Common myeloid progenitor, CD34-positive (primary cell): ENCODE measurements around the gene HIP1.
"Not testable (repeated sequence)": the region's sequence is repeated elsewhere in the genome, so short reads cannot be mapped to it uniquely, and the experiment has no call there.

Experiments
- CTCF ChIA-PET: fragments of 350-600 bp; sonication (Branson Sonifier 250); formaldehyde crosslinking; loops from one replicate; lab custom pipeline; 2021; ENCODE audit warnings: antibody characterized with exemption; lab: Charles Lee
- POLR2A ChIA-PET: fragments of 350-600 bp; sonication (Branson Sonifier 250); formaldehyde crosslinking; loops from one replicate; lab custom pipeline; 2021; ENCODE audit warnings: antibody characterized with exemption; lab: Charles Lee
- DNase-seq, 3 donors: peaks; one replicate each; pipeline versions ENCODE4 v3.0.0 to v3.0.0-alpha.2; 2013
- H3K27ac ChIP-seq, 2 experiments: 1 replicate in 1 of 2; 2 replicates in 1 of 2; pipeline ENCODE4 v1.7.0; 2013; ENCODE audit warnings: inconsistent platforms in 2 of 2, low read length in 2 of 2, mild to moderate bottlenecking in 2 of 2, low read depth in 1 of 2, moderate library complexity in 1 of 2; ENCODE audit not compliant: severe bottlenecking in 2 of 2, insufficient read depth in 1 of 2, poor library complexity in 1 of 2
- H3K27me3 ChIP-seq, 5 experiments: replicated peaks in 2 of 5; 1 replicate in 3 of 5; 2 replicates in 2 of 5; pipeline versions ENCODE4 v1.6.1 to v1.7.0; 2013; ENCODE audit warnings: low read length in 4 of 5, mild to moderate bottlenecking in 2 of 5, moderate library complexity in 2 of 5, inconsistent platforms in 1 of 5; ENCODE audit not compliant: insufficient read depth in 5 of 5, control insufficient read depth in 4 of 5
- H3K36me3 ChIP-seq, 4 experiments: 1 replicate in 2 of 4; 2 replicates in 2 of 4; pipeline versions ENCODE4 v1.6.1 to v1.7.0; 2013; ENCODE audit warnings: low read length in 3 of 4, control low read depth in 1 of 4, mild to moderate bottlenecking in 1 of 4; ENCODE audit not compliant: control insufficient read depth in 4 of 4, insufficient read depth in 4 of 4
- H3K4me1 ChIP-seq, 4 experiments: 1 replicate in 3 of 4; 2 replicates in 1 of 4; pipeline versions ENCODE4 v1.6.1 to v1.7.1; 2013; ENCODE audit warnings: low read length in 3 of 4, mild to moderate bottlenecking in 3 of 4, control low read depth in 1 of 4, inconsistent platforms in 1 of 4, moderate library complexity in 1 of 4; ENCODE audit not compliant: control insufficient read depth in 4 of 4, insufficient read depth in 4 of 4; ENCODE audit errors: control extremely low read depth in 1 of 4
- H3K4me3 ChIP-seq, 7 experiments: 1 replicate in 4 of 7; 2 replicates in 3 of 7; pipeline versions ENCODE4 v1.5.1 to v1.7.0; 2013; ENCODE audit warnings: mild to moderate bottlenecking in 7 of 7, low read length in 6 of 7, moderate library complexity in 6 of 7, inconsistent platforms in 2 of 7, low read depth in 2 of 7, control low read depth in 1 of 7; ENCODE audit not compliant: insufficient read depth in 4 of 7, control insufficient read depth in 1 of 7; ENCODE audit errors: extremely low read depth in 1 of 7
- H3K9me3 ChIP-seq, 5 experiments: 1 replicate in 4 of 5; 2 replicates in 1 of 5; pipeline versions ENCODE4 v1.6.1 to v1.7.1; 2013; ENCODE audit warnings: low read length in 4 of 5, mild to moderate bottlenecking in 2 of 5, inconsistent platforms in 1 of 5, low read depth in 1 of 5, moderate library complexity in 1 of 5; ENCODE audit not compliant: control insufficient read depth in 4 of 5, insufficient read depth in 2 of 5; ENCODE audit errors: control extremely low read depth in 1 of 5
- WGBS: methylation state at CpG from one replicate; pipeline ENCODE4 v1.1.5; 2013; ENCODE audit not compliant: insufficient coverage; 5-methylcytosine and 5-hydroxymethylcytosine counted together

HIP1 gene

DNA sequence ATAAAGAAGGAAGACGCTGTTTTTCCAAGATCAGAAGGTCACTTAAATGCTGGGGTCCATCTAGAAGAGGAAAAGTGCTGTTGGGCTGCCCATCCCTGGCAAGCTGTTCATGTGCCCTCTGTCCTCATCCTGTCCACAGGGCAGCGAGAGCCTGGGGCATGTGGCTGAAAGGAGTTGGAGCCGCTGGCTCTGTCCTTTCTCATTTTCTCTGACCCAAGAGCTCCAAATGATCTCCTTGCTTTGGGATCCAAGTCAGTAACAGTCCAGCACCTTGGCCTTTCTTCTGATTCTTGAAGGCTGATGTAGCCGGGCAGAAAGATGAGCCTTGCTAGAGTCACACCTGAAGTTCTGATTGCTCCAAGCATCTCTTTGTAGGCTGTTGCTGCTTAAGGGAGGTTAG, 202.2 kb downstream of the HIP1 start:
- CTCF ChIA-PET = no interaction called here
- Histone ChIP-seq H3K27ac (no peak overlapping the region), H3K4me3 (no peak overlapping the region), H3K27me3 (no peaks in the 10 kb centered on the region), H3K4me1 (peaks cover 5 to 10% (median 8%) of the 10 kb centered on the region in 4 experiments), H3K36me3 (peaks cover 10 to 40% (median 32%) of the 10 kb centered on the region in 4 experiments), H3K9me3 (no peaks in the 10 kb centered on the region)
- POLR2A ChIA-PET = no interaction called here
- WGBS = 95% methylated on average over 4 of the region's 4 CpGs
- no peak for DNase-seq

DNA sequence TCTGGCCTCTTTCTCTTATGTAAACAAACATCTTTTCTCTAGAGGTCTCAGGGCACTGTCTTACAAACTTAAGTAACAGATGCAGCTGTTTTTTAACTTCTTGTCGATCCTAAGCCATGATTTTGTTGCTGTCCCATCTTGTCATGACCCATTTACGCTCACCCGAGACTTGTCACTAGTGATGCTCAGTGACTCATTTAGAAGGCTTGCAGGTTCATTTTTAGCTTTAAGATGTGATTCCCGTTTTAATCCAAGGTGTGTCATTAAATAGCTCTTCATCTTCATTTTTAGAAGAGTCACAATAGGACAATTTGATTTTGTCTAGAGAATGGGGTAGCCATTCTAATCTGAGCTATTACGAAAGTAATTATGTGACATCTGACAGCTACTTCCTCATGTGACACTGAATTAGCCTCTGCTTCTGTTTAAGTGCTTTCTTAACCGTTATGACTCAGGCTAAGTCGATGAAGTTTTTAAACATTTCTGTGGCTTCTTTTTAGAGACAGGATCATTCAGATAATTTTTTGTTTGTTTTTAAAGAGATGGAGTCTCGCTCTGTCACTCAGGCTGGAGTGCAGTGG, 203.9 kb downstream of the HIP1 start:
- 59% methylated on average over 5 of the region's 8 CpGs for WGBS
- peak; percentile 44 to 88 (median 82) for DNase-seq
- CTCF ChIA-PET = interaction anchor here (0.6 to 1.3 kb wide), 5 partner anchors 10 to 218 kb away, joined by 3 to 5 read pairs (median 3); no protein-coding TSS in a partner anchor

DNA sequence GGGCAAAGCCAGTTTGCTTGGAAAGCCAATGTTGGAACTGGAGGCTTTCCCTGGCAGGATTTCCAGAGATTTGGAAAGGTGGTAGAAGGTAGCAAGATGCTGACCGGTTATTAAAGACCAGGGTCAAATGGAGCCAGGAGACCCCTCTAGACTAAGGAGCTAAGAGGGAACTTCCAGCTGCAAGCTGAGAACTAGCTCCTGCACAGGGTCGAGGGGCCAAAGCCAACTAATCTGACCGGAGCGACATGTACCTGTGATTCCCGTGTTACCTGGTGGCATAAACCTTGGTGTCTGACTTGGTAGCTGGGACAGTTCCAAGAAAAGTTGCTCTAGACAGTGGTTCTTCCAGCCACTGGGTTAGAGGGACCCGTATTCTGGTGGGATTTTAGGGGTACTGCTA, 204.8 kb downstream of the HIP1 start:
- DNase-seq = no peak
- H3K4me3 ChIP-seq = no peak overlapping the region
- POLR2A ChIA-PET = no interaction called here
- peaks cover 5 to 10% (median 8%) of the 10 kb centered on the region in 4 experiments for H3K4me1 ChIP-seq
- CTCF ChIA-PET = interaction anchor here (0.6 to 1.2 kb wide), 3 partner anchors 11 to 219 kb away, joined by 3 to 5 read pairs (median 3); no protein-coding TSS in a partner anchor
- H3K36me3 ChIP-seq = peaks cover 8 to 28% (median 23%) of the 10 kb centered on the region in 4 experiments
- no peaks in the 10 kb centered on the region for H3K9me3 ChIP-seq
- no peaks in the 10 kb centered on the region for H3K27me3 ChIP-seq
- WGBS = 90% methylated on average over 5 of the region's 6 CpGs
- H3K27ac ChIP-seq = no peak overlapping the region

More for the DNA sequence above, 203.9 kb downstream of the HIP1 start:
- peaks cover 10 to 35% (median 28%) of the 10 kb centered on the region in 4 experiments for H3K36me3 ChIP-seq
- peak overlapping the region; percentile 20 to 78 for H3K27ac ChIP-seq
- H3K4me3 ChIP-seq = peak overlapping the region in 2 of 7 experiments; percentile 4 to 24
- POLR2A ChIA-PET = interaction anchor here (0.7 kb wide), 1 partner anchor 498 kb away, joined by 6 read pairs; no protein-coding TSS in a partner anchor
- H3K27me3 ChIP-seq = no peaks in the 10 kb centered on the region
- H3K9me3 ChIP-seq = no peaks in the 10 kb centered on the region
- H3K4me1 ChIP-seq = peaks cover 5 to 10% (median 8%) of the 10 kb centered on the region in 4 experiments

GRCh38 chr7:75532639-75533038, 206.1 kb downstream of the HIP1 start:
- H3K27ac ChIP-seq = no peak overlapping the region
- 100% methylated on average over 4 of the region's 4 CpGs for WGBS
- H3K4me1 ChIP-seq = peaks cover 5 to 12% (median 8%) of the 10 kb centered on the region in 4 experiments
- peaks cover 5 to 18% (median 13%) of the 10 kb centered on the region in 4 experiments for H3K36me3 ChIP-seq
- H3K27me3 ChIP-seq = no peaks in the 10 kb centered on the region
- no peak overlapping the region for H3K4me3 ChIP-seq
- no peaks in the 10 kb centered on the region for H3K9me3 ChIP-seq
- CTCF ChIA-PET = interaction anchor here (1.2 kb wide), 1 partner anchor 64 kb away, joined by 4 read pairs; no protein-coding TSS in a partner anchor
- DNase-seq = no peak
- POLR2A ChIA-PET = no interaction called here

DNA sequence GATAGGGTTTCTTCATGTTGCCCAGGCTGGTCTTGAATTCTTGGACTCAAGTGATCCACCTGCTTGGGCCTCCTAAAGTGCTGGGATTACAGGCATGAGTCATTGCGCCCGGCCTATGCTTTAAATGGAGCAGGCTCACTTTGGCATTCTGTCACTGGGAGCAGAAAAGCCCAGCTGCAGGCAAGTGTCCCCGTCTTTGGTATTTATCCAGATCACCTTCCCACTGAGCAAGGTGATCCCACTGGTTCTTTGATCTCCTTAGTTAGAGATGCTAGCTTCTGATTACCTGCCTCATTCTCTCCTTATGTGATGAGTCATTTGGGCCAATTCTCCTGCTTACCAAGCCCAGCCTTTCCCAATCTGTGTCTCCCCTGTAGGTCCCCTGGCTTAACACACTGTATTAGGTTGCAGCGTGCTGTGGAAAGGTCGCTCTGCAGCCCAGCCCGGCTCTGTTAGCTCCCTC, 207.4 kb downstream of the HIP1 start:
- peaks cover 0 to 6% (median 1%) of the 10 kb centered on the region in 4 experiments for H3K36me3 ChIP-seq
- DNase-seq = no peak
- no peak overlapping the region for H3K27ac ChIP-seq
- H3K27me3 ChIP-seq = no peaks in the 10 kb centered on the region
- 96% methylated on average over 6 of the region's 6 CpGs for WGBS
- H3K9me3 ChIP-seq = no peaks in the 10 kb centered on the region
- ChIA-PET POLR2A (interaction anchor here (0.6 kb wide), 1 partner anchor 41 kb away, joined by 3 read pairs; no protein-coding TSS in a partner anchor), CTCF (interaction anchor here (0.6 to 0.9 kb wide), 2 partner anchors 57 to 226 kb away, joined by 3 read pairs; no protein-coding TSS in a partner anchor)
- peaks cover 5 to 22% (median 13%) of the 10 kb centered on the region in 4 experiments for H3K4me1 ChIP-seq
- H3K4me3 ChIP-seq = no peak overlapping the region

DNA sequence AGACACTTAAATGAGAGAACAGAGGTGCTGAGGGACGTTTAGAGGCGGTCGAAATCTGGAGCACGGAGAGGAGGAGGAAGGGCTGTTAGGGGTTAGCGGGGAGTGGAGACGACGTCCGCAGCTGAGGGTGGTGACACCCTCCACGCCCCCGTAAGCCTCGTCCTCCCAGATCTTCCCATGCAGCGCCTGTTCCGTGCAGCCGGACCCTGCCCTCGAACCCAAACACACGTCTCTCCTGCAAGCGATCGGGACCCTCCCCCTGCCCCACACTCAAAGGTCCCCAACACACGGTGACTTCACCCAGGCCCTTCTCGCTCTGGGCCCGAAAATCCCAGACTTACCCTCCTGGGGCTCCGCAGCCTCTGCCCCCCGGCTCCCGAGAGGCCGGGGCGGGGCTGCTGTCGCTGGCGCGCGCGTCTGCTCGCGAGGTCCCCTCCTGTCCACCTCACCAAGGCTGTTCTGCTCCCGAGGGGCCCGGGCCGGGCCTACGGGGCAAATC, 211.5 kb downstream of the HIP1 start:
- Histone ChIP-seq H3K27ac (peak overlapping the region; percentile 46 to 86), H3K36me3 (peaks cover 6 to 27% (median 14%) of the 10 kb centered on the region in 4 experiments), H3K4me1 (peaks cover 0 to 17% (median 8%) of the 10 kb centered on the region in 4 experiments), H3K4me3 (peak overlapping the region; percentile 63 to 93 (median 88))
- H3K9me3 ChIP-seq, POLR2A ChIA-PET, CTCF ChIA-PET, H3K27me3 ChIP-seq: not testable (repeated sequence)
- WGBS = under 1% methylated on average over 28 of the region's 37 CpGs
- peak in 2 of 3 donors; percentile 2 to 10 for DNase-seq

GRCh38 chr7:75521727-75522126, 217.0 kb downstream of the HIP1 start:
- DNase-seq, CTCF ChIA-PET, H3K27me3 ChIP-seq, H3K27ac ChIP-seq, POLR2A ChIA-PET, H3K4me1 ChIP-seq, H3K4me3 ChIP-seq, H3K9me3 ChIP-seq: not testable (repeated sequence)
- peaks cover 6 to 45% (median 21%) of the 10 kb centered on the region in 4 experiments for H3K36me3 ChIP-seq
